ENCODE results near the gene PLAGL1. TPM values are rescaled to one million over a fixed set of nuclear protein-coding genes. Genes with fewer than 3 reads are reported as not detected.

The PLAGL1 gene
- total RNA-seq, 6 experiments from 2014 or later = 22.5 to 28.8 (median 26.2) TPM

- Mint-ChIP-seq H3K27ac (no peak overlapping the region), H3K4me1 (ENCODE audit: low read depth) (no peaks in the 10 kb centered on the region), H3K4me3 (no peak overlapping the region), H3K9me3 (no peaks in the 10 kb centered on the region), H3K36me3 (ENCODE audit: low read depth) (no peaks in the 10 kb centered on the region; the same call in 1 of the 2 replicates), H3K27me3 (ENCODE audit: insufficient read depth) (peaks cover 6% of the 10 kb centered on the region)
- no peak for TF ChIP-seq CTCF (IDR thresholded peaks at IDR 0.05)
- no peak for DNase-seq
Measured at GRCh38 chr6:143950875-143951274, 57.2 kb downstream of the PLAGL1 start.

GRCh38 chr6:143949962-143950361 lies 58.1 kb downstream of the PLAGL1 start:
- Mint-ChIP-seq H3K36me3 (ENCODE audit: low read depth) (no peaks in the 10 kb centered on the region; the same call in 1 of the 2 replicates), H3K4me3 (no peak overlapping the region), H3K4me1 (ENCODE audit: low read depth) (no peaks in the 10 kb centered on the region), H3K27me3 (ENCODE audit: insufficient read depth) (peaks cover 6% of the 10 kb centered on the region), H3K27ac (no peak overlapping the region), H3K9me3 (no peaks in the 10 kb centered on the region)
- TF ChIP-seq CTCF (IDR thresholded peaks at IDR 0.05) = no peak
- no peak for DNase-seq

- H3K4me3 Mint-ChIP-seq = no peak overlapping the region
- no peaks in the 10 kb centered on the region for H3K9me3 Mint-ChIP-seq
- TF ChIP-seq CTCF (IDR thresholded peaks at IDR 0.05) = no peak
- H3K36me3 Mint-ChIP-seq (ENCODE audit: low read depth) = no peaks in the 10 kb centered on the region; the same call in 1 of the 2 replicates
- peaks cover 6% of the 10 kb centered on the region for H3K27me3 Mint-ChIP-seq (ENCODE audit: insufficient read depth)
- DNase-seq = no peak
- no peaks in the 10 kb centered on the region for H3K4me1 Mint-ChIP-seq (ENCODE audit: low read depth)
- H3K27ac Mint-ChIP-seq = no peak overlapping the region
Measured at GRCh38 chr6:143949535-143949934, 58.5 kb downstream of the PLAGL1 start.

- no peak overlapping the region for H3K27ac Mint-ChIP-seq
- DNase-seq = no peak
- no peaks in the 10 kb centered on the region for H3K4me1 Mint-ChIP-seq (ENCODE audit: low read depth)
- no peaks in the 10 kb centered on the region for H3K9me3 Mint-ChIP-seq
- peaks cover 8% of the 10 kb centered on the region for H3K27me3 Mint-ChIP-seq (ENCODE audit: insufficient read depth)
- no peaks in the 10 kb centered on the region; the same call in 1 of the 2 replicates for H3K36me3 Mint-ChIP-seq (ENCODE audit: low read depth)
- H3K4me3 Mint-ChIP-seq = no peak overlapping the region
- no peak for TF ChIP-seq CTCF (IDR thresholded peaks at IDR 0.05)
Measured at GRCh38 chr6:143948208-143948607, 59.9 kb downstream of the PLAGL1 start.

GRCh38 chr6:143941852-143942627 lies 66.0 kb downstream of the PLAGL1 start:
- Mint-ChIP-seq H3K27me3 (ENCODE audit: insufficient read depth) (peaks cover 2% of the 10 kb centered on the region; the same call in 1 of the 2 replicates), H3K4me3 (no peak overlapping the region), H3K4me1 (ENCODE audit: low read depth) (no peaks in the 10 kb centered on the region), H3K9me3 (no peaks in the 10 kb centered on the region), H3K36me3 (ENCODE audit: low read depth) (no peaks in the 10 kb centered on the region), H3K27ac (no peak overlapping the region)
- peak; percentile 86 for TF ChIP-seq CTCF (IDR thresholded peaks at IDR 0.05)
- peak; percentile 24 for DNase-seq

All from HFFc6 (cell line).